SHP77 treated with DMSO at 0.1 percent for 48 hours (cell line): Measurements from ENCODE around the gene FANCL.
A peak's percentile ranks its signal among the peaks of the same experiment; 100 is the strongest.
"Not testable (repeated sequence)": the region's sequence is repeated elsewhere in the genome, so short reads cannot be mapped to it uniquely, and the experiment has no call there.

Experiments
- DNase-seq: peaks from one replicate; lab custom pipeline; 2025; lab: John Stamatoyannopoulos, UW

The FANCL gene

DNA sequence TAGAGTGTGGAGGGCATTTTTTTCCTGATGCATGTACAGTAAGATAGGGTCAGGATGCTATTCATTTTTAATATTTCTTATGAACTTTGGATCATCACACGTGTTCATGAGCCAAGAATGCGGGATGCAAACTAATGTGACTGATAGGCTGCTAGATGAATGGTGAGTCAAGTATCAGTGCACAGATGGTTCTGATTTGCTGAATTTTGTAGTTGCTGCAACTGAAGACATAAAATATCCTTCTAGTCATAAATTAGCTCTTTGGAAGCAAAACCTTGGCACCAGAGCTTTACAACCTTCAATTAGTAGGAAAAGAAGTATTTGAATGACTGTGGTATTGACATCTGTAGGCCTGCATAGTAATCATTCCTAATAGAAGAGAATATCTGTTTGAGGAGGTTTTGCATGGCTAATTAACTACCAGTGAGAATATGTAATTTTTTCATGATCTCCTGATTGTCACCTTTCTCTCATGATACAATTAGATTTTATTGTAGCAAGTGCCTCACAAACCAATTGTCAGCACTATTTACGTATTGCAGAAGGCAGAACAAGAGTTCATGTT, 100.5 kb downstream of the FANCL start:
- DNase-seq = no peak

DNA sequence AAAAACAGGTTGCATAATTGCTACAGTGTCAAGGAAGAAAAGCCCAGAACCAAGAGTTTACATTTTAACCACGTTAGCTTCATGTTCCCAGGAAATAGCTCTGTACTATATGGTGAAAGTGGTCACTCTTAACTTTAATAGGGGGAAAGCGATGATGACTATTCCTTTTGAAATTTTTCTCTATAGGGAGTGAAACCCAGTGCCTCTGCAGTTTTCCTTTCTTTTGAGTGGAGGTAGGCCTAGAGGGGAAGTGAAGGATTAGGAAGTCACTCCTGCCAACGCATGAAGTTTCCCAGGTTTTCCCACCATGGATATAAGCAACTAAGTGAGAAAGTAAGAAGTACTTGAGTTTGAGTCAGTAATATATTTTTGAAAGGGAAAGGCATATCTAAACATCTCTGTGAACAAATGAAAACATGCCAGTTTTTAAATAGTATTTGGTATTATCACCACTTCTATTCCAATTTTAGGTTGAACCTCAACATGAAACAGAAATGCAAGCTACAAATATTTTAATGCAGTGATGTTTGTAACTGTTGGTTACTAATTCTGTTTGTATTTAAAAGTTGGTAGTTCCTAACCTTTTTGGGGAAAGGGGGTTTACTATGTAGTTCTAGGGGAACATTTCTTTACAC, 102.6 kb downstream of the FANCL start:
- DNase-seq = no peak

DNA sequence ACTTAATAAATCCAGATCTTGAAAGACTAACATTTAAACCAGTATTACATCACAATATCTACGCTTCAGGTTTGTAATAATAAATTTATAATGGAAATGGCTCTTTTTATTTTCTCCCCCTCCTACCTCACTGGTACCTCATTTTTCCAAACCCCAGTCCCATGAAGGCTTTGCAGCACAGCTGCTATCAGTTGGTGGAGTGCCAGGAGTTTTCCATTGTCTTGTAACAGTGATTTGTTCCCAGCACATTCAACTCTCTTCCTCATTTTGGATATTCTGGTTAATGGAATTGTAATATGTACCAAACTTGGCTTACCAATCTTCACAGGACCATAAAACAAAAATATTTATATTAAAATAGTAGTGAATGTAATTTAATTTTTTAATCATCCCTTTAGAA, 103.3 kb downstream of the FANCL start:
- no peak for DNase-seq

DNA sequence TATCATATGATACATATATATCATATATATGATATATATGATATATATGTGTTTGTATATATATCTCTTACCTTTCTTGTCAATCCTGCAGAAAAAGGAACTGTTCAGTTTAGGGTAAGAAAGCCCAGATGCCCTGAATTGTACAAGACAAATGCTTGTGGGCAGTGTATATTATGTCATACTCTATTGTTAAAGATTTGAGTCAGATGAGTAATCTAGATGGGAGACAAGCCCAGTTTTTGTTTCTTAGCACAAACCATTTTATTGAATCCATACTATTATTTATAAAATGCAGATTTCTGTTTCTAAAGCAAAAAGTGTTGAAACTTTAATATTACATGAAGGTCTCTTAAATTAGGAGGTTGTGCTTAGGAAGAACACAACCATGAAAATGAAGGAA, 103.9 kb downstream of the FANCL start:
- DNase-seq = no peak

DNA sequence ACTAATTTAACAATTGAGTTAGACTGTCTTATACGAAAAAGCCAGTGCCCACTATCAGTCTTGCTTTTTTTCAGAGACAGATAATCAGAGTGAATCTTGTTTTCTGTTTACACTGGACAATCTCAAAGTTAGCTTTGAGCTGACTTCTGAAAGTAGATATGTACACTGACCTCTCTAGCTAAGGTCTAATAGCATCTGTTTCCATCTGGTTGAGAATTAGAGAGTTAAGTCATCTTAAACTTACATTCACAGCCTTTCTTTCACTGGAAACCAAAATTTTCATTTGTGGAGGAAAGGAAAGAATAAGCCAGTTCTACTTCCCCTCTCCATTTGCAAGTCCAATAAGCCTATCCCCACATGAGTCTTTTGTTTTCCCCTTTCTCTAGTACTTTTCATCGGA, 105.3 kb downstream of the FANCL start:
- no peak for DNase-seq

DNA sequence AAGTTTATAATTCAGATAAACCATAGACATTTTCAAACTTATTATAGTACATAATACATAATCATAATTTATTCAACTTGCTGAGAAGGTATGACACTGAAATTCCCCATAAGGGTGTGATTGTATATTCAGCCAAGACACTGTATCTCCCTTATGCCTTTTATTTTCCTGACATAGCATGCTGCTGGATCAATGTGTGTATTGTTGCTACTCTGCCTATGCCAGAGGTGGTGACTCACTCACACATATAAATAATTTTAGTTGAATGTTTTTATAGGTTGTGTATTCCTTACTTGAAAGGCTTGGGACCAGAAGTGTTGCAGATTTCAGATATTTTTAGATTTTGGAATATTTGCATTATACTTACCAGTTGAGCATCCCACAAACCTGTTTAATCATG, 107.7 kb downstream of the FANCL start:
- DNase-seq = no peak

DNA sequence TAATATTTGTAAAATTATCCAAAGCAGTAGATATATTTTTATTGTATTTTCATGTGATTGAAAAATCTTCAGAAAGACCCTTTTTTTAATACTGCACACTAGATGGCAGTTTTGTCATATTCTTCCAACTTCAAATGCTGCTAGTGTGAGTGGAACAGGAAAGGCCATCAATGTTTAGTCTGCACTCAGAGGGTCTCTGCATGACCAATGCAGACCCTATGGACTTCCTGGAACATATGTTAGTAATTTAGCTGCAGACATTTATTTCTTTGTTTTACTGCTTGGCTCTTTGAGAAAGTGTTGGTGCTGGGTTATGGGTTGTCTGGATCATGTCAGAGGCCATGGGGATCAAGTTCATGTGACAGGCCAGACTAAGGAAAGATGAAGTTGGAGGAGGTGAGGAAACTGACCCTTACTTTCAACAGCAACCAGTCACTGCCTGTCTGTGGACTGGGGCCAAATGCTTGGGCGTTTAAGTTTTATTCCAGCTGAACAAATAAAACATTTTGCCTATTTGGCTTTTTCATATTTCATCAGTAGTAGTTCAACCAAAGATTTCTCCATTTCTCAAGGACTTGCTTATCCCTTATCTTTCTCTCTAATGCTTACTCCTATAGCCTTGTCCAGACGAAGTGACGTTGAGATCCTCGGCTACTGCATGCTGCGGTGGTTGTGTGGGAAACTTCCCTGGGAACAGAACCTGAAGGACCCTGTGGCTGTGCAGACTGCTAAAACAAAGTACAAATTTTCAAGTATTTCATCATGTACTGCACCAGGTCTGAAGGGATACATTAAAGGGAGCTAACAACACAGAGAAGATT, 109.7 kb downstream of the FANCL start:
- peak; percentile 24 for DNase-seq

DNA sequence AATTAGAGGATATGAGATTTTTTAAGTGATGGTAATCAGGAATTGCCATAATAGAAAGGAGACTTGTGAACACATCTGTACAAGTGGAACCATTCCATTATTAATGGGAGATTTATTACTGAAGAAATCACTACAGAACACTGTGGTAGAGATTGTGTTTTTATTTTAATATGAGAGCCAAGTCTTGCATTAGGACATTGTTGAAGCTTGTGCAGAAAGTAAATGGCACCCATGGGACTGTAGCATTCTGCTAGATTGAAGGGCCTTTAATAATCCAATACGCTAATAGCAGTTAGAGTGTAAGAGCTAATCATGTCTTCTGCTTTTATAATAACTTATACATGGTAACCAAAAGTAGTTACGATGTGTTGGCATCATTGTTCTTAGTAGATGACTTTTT, 110.9 kb downstream of the FANCL start:
- no peak for DNase-seq

DNA sequence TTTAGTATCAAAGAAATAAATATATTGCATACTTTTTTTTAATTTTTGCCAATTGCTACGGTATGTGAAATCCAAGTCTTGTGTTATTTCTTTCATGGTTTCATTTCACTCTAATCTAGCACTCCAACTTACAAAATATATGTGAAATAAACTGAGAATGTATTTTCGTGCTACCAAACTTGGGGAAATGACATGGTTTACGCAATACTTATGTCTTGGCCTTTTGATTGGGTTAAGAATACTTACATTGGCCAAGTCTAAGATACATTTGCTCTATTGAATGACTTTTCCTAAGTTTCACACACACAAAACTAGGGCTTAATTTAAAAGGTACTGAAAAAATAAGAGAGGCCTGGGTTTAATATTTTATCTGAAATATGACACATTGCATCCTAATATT, 114.0 kb downstream of the FANCL start:
- DNase-seq = no peak

DNA sequence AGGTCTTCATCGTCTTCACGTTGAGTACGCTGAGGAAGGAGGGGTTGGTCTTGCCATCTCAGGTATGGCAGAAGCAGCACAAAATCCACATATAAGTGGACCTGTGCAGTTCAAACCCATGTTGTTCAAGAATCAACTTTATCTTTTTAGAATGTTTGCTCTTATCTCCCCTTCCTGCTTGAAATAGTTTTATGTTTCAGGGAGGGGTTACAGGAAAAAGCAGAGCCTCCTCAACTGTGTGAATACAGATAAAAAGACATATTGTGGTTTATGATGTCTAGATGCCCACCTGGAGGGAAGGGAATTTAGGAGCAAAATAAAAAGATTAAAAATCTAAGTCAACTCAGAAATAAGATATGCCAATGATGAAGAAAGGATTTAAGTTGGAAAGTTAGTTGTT, 118.6 kb downstream of the FANCL start:
- DNase-seq = no peak

DNA sequence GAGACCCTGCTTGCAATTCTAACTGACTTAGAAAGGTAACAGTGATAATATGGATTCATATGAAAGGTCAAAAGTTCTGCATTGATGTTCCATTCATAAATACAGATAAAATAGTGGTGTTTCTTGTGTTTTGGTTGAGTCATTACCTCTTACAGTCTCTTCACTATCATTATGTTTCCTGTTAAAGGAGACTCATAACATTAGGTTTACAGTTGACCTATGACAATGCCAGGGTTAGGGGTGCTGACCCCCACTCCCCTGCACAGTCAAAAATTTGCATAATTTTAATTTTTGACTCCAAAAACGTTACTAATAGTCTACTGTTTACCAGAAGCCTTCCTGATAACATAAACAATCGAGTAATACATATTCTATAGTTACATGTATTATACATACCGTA, 119.1 kb downstream of the FANCL start:
- DNase-seq = no peak

DNA sequence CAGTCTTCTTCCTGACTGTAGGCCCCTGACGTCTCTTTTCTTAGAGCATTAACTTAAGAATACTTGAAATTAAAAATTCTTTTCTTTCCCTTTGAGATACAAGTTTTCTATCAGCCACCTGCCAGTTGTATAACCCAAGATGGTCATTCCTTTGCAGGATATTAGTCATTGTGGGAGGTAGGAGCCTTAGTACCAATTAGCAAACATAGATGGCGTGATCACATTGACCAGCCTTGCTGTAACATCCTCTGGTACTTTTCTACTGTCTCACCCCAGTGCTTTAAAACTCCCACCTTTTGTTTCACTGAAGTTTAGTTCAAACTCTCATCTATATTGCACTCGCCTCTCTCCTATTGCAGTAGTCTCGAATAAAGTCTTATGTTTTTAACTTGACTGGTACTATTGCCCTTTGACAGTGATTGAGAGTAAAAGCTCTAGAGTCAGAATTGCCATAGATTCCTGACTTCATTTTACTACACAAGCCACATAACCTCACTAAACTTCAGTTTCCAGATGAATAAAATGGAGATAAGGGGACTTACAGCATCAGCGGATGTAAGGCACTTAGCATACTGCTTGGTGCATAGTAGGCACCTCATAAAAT, 120.4 kb downstream of the FANCL start:
- no peak for DNase-seq

DNA sequence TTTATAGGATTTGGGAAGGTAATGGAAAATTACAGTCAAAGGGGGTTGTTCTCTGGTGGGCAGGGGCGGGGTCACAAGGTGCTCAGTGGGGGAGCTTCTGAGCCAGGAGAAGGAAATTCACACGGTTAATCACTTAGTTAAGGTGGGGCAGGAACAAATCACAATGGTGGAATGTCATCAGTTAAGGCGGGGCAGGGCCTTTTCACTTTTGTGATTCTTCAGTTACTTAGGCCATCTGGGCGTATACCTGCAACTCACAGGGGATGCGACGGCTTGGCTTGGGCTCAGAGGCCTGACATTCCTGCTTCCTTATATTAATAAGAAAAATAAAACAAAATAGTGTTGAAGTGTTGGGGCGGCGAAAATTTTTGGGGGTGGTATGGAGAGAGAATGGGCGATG, 127.6 kb downstream of the FANCL start:
- DNase-seq = not testable (repeated sequence)

DNA sequence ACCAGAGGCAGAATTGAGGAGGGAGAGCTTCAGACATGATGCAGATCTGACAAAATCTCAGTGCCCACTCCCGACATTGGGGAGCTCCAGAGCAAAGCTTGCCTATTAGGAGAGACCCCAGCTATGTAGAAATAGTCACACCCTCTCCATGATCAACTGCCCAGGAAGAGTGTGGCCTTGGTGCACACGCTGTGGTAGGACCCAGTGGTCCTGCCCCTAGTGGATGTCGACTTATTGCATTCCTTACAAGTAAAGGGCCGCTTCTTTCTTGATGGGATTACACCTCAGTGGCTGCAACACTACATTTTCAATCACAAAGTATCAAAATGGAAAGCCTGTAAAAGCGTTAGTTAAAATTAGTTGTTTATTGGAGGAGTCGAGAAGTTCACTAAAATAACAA, 130.4 kb downstream of the FANCL start:
- DNase-seq = no peak

DNA sequence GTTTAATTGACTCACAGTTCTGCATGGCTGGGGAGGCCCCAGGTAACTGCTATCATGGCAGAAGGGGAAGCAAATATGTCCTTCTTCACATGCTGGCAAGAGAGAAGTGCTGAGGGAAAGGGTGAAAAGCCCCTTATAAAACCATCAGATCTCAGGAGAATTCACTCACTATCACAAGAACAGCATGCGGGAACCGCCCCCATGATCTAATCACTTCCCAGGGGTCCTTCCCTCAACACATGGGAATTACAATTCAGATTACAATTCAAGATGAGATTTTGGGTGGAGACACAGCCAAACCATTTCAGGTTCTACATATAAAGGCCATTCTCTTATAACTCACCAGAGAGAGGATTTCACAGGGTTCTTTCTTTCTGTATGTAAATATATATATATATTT, 131.6 kb downstream of the FANCL start:
- no peak for DNase-seq
